DMS79 treated with DMSO at 0.1 percent for 48 hours (cell line): ENCODE results near the gene UNC45A.

Experiments used
- DNase-seq: peaks from one replicate; lab custom pipeline; 2025; lab: John Stamatoyannopoulos, UW

The UNC45A gene

DNA sequence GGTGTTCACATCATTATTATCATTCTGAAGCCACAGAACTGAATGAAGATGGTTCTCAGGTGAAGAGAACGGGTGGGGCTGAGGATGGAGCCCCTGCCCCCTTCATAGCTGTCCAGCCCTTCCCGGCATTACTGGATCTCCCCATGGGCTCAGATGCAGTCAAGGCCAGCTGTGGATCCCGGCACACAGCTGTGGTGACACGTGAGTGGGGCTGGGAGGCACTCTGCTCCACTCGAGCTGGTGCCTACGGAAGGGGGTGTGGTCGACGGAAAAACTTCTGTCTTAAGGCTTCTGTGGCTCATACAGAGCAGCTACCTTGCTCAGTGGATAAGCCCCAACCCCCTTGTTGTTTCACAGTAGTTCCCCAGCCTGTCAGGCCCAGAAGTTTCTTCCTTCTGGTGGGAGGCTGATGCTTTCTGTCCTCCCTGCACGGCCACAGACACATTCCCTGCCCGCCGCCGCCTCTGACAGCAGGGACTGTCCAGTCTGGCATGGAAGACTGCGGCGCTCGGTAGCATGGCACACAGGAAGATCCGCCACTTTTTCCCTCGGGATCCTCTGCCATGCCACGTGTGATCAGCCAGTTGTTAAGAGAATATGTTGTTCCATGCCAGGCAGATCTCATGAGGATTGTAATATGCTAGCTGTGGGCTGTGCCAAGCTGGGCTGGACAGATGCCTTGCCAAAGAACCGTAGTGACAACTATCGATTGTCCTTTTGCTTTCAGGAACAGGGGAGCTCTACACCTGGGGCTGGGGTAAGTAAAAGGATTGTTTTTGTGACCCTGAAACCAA, 25.4 kb downstream of the UNC45A start:
- no peak for DNase-seq

DNA sequence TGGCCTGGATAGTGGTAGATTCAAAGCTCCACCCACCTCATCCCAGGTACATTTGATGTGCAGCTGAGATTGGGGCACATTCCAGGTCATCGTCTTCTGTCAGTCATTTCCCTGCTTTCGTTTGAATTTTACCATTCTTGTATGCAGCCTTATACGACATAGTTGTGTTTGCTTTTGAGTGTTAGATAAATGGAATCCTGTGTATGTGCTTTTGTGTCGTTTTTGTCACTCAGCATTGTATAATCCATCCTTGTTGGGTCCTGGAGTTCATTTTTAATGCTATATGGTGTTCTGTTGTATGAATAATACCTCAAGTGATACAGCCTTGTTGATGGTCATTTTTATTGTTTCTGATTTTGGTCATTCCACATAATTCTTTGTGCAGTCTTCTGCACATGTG, 26.9 kb downstream of the UNC45A start:
- DNase-seq: no peak

DNA sequence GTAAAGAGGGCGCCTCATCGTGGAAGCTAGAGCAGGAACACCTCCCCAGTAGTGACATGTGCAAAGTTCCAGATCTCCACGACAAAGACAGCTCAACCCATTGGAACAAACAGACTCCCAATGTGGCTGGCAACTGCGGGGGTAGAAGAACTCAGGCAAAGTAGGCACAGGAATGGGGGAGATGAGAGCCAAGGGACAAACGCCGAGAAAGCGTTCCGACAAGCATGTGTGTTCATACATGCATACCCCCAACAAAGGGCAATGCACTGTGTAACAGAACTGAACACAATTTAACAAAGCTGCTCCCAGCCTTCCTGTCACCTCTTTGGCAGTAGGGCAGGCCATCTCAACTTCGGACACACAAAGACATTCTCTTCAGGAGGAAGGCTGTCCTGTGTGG, 31.2 kb downstream of the UNC45A start:
- no peak for DNase-seq

DNA sequence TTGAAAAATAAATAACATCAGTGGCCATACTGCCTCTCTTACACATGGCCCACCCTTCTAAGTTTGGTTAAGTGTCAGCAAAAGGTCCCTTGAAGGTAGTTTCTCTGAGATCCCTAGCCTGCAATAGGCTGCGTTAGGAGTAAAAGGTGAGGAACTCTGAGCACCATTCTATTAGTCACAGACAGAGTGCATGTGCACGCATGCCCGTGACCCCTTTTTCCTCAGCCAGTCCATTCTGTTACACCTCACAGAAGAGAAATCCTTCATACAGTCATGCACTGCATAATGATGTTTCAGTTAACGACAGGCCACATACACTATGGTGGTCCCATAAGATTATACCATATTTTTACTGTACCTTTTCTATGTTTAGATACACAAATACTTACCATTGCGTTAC, 32.1 kb downstream of the UNC45A start:
- DNase-seq: no peak

DNA sequence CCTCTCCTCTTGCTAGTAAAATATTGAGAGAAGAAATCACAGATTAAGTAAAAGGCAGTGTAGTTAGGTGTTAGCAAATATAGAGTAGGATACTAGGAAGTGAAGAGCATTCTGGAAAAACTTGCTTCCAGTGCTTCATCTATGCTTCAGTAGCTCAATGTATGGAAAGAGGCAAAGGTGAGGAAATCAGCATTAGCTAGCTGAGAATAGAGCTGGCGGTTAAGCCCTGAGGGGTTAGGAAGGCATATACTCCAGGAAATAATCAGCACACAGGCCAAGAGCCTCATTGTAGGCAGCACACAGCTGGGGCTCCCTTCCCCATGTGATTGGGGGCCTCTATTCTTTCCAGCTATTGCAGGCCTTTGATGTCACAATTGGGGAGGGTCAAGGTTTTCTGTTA, 33.3 kb downstream of the UNC45A start:
- DNase-seq: no peak

DNA sequence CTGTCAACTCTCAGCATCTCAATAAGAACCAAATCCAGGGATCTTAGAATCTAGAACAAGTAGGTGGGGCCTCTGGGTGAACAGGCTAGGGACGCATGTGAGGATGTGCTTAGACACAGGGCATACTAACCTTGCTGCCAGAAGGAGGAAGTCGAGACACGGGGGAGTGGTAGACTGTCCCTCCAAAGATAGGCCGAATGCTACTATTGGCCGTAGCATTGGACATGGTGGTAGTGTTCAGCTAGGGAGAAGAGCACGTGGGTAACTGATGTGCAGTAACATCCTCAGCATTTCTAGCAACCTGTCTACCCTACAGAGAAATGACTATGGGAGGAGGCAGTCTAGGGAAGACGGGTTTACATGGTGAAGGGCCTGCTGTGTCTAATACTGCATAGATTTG, 35.2 kb downstream of the UNC45A start:
- DNase-seq: no peak

DNA sequence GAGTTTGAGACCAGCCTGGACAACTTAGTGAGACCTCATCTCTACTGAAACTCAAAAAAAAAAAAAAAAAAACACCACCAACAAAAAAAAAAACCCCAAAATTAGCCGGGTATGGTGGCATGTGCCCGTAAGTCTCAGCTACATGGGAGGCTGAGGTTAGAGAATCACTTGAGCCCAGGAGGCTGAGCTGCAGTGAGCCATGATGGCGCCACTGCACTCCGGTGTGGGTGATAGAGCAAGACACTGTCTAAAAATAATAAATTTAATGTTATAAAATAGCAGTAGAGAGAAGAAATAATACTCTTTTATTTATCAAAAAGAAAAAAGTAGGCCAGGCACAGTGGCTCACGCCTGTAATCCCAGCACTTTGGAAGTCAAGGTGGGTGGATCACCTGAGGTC, 37.0 kb downstream of the UNC45A start:
- DNase-seq: no peak

DNA sequence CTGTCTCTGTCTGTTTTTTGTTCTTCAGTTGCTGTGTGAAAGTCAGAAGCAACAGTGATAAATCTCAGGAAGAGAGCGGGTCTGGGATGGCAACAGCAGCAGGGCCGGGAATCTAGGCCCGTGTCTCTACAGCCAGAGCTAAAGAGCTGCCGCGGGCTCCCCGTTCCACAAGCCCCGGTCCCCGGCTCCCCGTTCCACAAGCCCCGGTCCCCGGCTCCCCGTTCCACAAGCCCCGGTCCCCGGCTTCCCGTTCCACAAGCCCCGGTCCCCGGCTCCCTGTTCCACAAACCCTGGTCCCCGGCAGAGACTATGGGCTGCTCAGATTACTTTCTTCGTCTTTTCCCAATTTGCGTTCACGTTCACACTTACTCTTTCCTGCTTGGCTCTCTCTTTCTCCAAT, 39.1 kb downstream of the UNC45A start:
- no peak for DNase-seq

DNA sequence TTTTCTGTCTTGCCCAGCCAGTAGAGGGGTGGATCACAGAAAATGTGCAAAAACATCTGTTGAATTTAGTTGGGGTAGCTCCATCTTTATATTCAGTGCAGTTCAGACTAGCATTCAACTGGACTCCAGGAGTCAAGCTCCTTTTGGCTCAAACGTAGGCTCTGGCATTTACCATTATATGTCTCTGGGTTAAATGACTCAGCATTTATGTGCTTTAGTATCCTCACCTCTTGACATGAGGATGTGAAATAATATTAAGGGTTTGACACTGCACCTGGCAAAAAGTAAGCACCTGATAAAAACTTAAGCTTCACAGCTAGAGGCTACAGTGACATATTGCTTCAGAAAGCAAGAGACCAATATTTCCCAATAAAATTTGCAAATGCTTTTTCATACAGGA, 44.5 kb downstream of the UNC45A start:
- no peak for DNase-seq

DNA sequence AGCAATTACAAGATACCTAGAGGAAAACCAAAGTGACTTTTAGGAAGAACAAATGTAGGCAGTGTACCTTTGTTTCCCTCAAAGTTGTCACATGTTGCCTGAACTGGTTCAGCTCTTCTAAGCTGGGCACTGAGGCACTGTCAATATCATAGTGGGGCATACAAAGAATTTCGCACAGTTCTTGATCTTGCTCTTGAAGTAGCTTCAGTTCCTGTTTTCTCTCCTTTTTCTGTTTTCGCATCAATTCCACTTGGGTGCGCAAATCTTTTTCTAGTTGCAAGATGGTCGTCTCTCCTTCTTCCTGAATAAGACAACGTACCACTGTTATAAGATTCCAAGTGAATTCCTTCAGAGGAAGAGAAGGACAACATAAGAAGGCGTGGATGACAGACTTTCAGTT, 46.6 kb downstream of the UNC45A start:
- no peak for DNase-seq

DNA sequence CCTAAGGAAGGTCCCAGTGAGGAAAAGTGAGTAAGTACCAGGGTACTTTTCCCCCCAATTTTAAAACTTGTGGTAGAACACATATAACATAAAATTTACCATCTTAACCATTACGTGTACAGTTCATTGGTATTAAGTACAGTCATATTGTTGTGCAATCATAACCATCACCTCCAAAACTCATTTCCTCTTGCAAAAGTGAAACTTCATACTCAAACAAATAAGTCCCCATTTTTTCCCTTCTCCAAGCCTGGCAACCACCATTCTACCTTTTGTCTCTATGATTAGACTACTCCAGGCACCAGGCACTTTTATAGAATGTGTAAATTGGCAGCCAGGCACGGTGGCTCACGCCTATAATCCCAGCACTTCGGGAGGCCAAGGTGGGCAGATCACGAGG, 47.0 kb downstream of the UNC45A start:
- DNase-seq: no peak

DNA sequence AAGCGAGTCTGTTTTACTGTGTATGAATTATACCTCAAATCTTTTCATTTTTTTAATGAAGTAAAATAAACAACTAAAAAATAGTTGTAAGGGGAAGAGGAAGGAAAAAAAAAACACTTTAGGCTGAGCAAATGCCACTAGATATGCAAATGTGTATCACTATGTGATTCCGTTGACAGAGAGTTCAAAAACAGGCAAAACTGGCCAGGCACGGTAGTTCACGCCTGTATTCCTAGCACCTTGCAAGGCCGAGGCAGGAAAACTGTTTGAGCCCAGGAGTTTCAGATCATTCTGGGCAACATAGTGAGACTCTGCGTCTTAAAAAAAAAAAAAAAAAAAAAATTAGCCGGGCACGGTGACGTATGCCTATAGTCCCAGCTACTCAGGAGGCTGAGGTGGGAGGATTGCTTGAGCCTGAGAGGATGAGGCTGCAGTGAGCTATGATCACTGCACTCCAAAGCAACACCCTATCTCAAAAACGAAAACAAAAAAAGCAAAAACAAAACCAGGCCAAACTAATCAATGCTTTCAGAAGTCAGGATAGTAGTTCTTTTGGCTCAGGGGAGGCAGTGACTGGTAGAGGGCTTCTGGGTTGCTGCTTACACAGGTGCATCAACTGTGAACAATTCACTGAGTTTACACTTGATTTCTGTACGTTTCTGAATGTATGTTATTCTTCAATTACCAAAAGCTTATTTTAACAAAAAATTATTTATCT, 51.9 kb downstream of the UNC45A start:
- no peak for DNase-seq

DNA sequence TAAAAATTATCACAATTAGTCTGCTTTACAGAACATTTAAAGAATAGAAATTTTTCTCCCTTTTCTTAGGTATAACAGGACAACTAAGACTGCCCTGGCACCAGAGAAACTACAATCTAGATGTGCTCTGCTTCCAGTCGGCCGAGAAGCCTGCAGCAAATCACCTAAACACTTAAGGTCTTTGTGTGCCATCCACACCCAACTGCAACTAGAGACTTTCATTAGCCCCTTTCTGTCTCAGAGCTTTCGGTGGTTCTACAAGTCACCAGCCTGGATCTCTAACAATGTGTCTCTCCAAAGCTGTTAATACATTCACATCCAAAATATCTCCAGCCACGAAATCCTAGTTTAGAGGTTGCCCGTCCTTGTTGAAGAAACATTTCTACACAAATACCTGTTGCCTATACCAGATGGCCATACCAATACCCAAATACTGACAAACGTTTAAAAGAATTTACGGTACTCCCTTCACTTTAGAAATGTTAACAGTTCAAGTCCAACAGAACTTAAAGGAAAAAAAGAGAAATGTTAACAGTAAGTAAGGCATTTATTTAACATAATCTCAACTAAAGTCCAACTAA, 52.6 kb downstream of the UNC45A start:
- peak; percentile 21 for DNase-seq

DNA sequence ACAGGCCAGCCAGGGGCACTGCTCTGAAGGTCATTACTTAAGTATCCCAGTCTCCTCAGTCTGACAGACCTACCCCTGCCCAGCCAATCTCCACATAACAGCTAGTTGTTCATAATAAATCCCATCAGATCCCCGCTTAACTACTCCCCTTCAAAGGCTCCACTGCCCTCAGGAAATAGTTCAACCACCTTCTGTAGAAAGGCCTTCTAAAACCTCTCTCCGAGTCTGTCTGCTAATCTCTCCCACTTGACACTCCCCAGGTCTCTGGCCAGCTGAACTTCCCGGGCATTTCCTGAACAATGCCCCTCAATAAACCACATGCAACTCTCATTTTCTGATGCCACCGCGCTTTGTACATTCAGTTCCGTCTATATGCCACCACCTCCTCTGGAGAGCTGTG, 53.2 kb downstream of the UNC45A start:
- peak; percentile 3 for DNase-seq

DNA sequence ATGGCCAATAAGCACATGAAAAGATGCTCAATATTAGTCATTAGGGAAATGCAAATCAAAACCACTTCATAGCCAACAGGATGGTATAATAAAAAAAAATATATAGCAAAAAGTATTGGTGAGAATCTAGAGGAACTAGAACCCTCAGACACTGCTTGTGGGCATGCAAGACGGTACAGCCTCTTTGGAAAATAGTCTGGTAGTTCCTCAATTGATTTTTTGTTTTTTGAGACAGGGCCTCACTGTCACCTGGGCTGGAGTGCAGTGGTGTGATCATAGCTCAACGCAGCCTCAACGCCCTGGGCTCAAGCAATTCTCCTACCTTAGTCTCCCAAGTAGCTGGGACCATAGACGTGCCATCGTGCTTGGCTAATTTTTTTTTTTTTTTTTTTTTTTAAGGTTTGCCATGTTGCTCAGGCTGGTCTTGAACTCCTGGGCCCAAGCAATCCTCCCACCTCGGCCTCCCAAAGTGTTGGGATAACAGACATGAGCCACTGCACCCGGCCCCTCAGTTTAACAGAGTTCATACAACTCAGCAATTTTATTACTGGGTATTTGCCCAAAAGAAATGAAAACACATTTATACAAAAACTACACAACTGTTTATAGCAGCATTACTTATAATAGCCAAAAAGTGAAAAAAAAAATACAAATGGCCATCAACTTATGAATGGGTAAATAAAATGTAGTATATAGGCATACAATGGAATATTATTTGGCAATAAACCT, 54.1 kb downstream of the UNC45A start:
- DNase-seq: no peak

DNA sequence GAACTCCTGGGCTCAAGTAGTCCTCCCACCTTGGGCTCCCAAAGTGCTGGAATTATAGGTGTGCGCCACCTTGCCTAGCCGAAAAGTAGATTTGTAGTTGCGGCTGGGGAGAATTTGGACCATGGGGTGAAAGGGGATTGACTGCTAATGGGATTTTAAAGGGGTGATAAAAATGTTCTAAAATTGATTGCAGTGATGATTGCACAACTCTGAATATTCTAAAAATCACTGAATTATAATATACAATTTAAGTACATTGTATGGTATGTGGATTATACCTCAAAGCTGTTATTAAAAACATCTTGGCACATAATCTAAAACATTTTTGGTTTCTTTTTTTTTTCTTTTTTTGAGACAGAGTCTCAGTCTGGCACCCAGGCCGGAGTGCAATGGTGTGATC, 55.4 kb downstream of the UNC45A start:
- no peak for DNase-seq

DNA sequence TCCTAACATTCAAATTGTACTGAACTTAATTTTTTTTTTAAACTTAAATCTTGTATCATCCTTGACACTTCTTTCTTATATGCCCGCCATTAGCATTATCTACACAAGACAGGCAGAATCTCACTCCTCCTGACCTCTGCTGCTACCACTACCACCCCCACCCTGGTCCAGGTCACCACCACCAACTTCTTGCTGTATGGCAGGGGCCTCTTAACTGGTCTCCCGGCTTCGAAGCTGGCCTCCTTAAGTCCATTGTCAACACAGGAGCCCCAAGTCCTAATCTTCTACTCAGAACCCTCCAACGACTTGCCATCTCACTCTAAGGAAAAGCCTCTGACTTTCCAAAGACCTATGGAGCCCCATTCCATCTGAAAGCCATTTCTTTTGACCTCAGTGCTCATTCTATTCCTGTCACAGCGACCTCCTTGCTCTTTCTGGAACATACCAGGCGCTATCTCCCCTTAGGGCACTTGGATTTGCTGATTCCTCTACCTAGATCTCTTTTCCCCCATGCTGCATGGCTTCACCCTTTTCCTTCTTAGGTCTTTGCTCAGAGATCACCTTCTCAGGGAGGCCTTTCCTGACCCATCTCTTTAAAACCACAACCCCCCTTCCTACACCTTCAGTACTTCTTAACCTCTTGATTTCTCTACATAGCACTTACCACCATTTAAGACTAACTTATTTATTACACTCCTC, 56.7 kb downstream of the UNC45A start:
- DNase-seq: no peak

DNA sequence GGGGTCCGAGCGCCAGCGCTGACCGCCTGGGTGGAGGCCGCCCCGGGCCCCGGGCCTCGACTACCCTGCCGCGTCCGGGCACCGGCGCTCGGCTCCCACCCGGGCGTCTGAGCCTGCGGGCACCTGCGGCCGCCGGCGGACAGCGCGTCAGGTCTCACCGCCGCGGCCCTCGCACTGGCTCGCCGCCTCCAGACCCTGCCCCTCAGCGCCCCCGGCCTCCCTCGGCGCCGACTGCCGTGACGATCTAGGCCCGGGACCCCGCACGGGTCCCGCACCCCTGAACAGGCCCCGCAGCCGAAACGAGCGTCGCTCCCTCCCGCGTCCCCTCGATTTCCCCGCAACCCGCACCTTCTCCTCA, 59.0 kb downstream of the UNC45A start:
- DNase-seq: no peak

DNA sequence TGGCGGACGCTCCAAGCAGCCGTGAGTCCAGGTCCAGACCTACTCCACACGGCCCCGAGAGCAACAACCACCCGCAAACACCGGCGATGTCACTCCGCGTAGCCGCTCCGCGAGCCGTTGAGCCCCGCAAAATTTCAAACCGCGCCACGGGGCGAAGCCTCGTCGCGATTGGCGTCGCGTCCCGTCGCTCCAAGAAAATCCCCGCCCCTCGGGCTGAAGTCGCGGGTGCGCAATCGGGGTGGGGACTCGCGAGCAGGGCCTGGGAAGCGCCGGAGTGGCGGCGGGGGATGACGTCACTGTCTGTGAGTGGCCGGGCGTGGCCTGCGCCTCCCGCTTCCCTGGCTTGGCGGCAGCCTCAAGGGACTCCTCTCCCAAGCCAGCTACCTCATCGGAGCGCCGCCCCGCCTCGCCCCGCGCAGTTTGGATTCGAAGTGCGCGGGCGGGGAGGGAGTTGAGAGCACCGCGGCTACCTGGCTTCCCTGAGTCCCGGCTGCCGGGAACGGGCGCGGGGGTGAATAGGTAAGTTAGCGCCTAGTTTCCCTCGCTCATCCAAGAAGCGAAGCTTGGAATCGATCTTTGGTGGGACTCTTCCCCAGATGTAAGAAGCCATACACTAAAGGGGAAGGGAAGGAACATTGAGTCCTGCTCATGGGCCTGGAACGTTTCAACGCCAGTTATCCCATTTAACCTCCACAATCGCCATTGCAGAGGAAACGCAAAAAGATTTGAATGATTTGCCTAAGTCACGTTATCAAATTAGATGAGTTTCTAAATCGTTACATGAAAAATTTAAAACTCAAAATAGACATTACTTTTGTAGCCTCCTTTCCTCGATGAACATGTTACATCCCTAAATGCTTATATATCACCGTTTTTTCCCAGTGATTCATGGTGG, 59.6 kb downstream of the UNC45A start, which contains the start of gene PRC1:
PRC1 (minus strand) TSS at position 119 of the 895 bp plus-strand sequence; CDS start at position 1, 118 bp downstream.
- DNase-seq: peak; percentile 80

DNA sequence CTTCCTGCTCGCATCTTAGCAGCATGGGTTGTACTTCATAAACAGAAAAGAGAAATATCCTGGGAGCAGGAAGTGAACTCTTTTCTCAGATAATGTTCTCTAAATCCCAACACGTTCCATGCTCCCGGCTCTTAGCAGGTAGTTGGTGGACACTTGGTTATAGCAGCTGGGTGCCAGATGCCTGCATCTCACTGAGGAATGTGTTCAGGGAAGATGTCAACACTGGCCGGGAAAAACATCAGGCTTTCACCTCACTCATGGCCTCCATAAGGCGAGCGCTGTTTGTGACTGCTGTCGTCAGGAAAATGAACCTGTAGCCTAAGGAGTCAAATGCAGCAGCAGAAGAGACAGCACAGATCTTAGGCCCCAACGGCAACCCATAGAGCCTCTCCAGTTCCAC, 63.7 kb downstream of the UNC45A start:
- DNase-seq: no peak

DNA sequence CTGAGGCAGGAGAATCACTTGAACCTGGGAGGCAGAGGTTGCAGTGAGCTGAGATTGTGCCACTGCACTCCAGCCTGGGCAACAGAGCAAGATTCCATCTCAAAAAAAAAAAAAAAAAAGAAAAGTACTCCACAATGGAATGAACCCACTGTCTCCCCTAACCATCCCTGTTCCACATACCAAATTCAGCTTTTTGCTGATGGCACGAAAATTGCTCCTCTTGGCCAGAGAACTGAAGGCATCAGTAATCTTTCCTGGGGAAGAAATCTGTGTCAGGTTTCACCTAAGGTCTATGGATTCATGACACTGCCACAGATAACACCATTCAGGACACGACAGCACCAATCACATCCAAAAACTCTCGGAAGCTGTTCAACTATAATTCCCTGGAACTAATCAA, 66.1 kb downstream of the UNC45A start:
- no peak for DNase-seq
